NCI-H2029 (cell line): ENCODE measurements around the gene YWHAB.
"Not testable (repeated sequence)": the region's sequence is repeated elsewhere in the genome, so short reads cannot be mapped to it uniquely, and the experiment has no call there.

Source experiments
- DNase-seq: peaks from one replicate; lab custom pipeline; 2025; lab: John Stamatoyannopoulos, UW

YWHAB gene

DNA sequence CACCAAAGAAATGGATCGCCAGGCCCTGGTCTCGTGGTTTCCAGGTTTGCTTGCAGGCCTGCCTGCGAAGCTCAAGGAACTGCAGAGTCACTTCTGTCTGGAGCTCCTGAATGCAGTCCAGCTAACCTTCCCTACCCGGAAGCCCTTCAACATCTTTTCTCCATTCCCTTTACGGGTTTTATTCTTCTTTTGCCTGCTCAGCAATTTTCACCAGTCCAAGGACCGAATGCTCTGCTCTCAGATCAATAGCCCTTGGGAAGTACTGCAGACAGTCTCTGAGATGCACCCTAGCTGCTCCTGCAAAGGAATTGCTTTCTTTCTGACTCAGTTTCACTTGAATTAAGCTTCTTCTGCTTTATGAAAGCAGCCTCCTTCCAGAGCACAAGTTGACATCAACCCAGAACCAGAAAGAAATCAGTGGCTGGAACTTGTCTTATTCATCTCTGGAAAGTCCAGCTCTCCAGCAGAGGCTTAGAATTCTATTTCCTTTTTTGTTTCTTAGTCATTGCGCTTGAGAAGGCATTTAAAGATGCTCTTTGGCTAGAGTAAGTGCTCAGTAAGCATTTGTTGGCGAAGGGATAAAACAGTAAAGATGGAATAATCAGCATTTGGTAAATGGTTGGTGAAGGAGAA is 18.7 kb upstream of the YWHAB start:
- DNase-seq = no peak

DNA sequence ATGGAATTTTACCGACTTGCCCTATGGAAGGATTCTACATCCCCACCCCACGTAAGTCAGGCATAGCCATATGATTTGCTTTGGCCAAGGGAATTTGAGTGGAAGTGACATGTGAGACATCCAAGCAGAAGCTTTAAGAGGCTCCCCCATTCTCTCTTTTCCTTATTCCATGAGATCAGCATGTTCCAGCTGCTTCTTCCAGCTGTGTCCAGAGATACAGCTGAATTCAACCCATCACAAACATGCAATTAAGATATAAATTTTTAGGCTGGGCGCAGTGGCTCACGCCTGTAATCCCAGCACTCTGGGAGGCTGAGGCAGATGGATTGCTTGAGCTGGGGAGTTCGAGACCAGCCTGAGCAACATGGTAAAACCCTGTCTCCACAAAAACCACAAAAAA is 16.0 kb upstream of the YWHAB start:
- DNase-seq = no peak

DNA sequence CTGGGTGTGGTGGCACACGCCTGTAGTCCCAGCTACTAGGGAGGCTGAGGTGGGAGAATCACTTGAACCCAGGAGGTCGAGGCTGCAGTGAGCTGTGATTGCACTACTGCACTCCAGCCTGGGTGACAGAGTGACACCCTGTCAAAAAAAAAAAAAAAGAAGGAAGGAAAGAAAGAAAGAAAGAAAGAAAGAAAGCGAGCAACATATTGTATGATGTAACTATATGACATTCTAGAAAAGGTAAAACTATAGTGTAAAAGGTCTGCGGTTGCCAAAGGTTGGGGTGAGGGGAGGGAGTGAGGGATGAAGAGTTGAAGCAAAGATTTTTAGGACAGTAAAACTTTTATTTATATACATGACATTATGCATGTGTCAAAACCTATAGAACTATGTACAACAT is 3.1 kb upstream of the YWHAB start:
- DNase-seq = not testable (repeated sequence)

DNA sequence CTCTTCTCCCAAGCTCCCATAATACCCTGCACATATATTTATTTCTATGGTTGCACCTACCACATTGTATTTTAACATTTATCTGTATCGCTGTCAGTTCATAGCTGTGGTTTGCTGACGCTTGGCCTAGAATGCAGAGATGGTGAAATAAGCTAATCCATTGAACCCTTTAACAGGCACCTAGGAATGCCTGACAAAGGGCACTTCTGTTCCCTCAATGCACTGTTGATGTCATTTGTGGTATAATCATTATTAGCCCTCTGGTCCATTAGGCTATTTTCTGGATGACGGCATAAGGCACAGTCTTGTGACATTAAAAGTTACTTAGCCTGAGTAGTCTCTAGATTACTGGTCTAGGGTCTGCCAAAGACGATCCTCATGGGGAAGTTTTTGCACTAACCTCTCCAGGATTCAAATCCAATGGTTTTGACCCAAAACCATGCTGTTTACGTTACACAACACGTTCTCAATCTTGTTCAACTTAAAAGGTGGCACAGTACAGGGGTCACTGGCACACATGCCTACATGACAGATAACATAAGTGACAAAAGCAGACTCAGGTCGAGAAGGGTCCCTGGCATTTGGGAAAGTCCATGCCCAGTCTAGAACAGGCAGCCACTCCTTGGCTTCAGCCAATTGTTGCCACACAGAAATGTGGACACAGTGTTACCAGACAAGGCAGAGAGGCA is 2.1 kb upstream of the YWHAB start:
- no peak for DNase-seq

DNA sequence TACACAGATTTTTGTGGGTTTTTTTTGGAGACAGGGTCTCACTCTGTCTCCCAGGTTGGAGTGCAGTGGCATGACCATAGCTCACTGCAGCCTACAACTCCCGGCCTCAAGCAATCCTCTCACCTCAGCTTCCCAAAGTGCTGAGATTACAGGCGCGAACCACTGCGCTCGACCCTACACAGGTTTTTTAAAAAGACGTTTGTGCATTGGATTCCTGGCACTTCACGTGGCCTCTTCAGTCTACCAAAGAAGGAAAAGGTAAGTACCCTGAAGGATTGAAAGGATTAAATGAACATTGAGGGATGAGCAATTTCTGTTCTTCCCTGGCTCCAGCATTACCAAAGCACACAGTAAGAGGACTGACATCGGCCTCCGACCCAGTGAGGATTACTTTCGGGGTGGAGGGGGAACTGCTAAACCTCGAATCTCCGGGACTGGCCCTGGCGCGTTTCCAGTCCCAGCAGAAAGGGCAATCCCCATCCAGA is 556 bp upstream of the YWHAB start:
- DNase-seq = no peak

DNA sequence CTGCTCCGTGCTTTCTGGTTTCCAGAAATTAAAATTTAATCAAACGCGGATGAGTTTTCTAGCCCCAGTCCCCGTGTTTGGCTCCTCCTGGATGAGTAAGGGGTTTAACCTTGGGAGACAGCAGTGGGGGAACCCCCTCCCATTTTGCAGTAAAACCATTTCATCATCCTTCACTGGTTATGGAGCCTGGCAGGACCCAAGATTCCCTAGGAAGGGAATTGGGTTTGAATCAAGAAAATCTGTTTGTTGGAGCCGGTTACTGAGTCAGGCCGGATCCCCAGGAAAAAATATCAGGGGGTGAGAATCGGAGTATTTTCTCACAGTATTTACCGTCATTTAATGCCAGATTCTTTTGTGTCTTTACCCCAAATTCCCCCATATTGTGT is 754 bp downstream of the YWHAB start:
- DNase-seq = no peak

DNA sequence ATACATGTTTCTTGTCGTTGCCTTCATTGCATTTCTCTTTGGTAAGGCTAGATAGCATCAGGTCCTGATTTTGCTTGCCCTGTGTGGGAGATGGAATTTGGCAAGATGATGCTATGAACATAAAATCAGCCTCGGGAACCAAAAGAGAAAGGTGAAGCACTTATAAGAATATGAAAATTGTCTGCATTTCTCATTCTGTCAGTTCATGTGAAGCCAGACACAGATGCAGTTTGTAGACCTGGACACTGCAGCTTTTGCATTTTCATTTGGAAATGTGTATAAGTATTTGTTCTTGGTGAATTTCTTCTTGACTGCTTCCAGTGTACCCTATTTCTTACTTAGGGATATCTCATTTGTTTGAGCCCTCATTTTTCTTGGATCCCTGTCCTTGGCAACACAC is 1.3 kb downstream of the YWHAB start:
- DNase-seq = no peak

DNA sequence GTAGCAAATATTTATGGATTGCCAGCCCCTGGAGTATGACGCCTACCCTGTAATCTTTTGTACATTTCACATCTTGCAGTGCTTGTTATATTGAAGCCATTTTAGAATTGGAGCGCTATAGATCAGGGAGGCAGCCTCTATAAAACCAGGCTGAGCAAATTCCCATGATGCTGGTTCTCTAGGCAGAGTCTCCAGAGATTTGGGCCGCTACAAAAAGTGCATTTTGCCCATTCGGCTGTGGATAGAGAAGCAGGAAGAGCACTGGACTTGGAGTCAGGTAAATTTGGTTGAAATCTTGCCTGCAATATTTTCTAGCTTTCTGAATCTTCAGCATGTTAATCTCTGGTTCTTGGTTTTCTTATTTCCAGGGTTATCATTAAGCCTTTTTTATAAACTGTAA is 2.0 kb downstream of the YWHAB start:
- no peak for DNase-seq

DNA sequence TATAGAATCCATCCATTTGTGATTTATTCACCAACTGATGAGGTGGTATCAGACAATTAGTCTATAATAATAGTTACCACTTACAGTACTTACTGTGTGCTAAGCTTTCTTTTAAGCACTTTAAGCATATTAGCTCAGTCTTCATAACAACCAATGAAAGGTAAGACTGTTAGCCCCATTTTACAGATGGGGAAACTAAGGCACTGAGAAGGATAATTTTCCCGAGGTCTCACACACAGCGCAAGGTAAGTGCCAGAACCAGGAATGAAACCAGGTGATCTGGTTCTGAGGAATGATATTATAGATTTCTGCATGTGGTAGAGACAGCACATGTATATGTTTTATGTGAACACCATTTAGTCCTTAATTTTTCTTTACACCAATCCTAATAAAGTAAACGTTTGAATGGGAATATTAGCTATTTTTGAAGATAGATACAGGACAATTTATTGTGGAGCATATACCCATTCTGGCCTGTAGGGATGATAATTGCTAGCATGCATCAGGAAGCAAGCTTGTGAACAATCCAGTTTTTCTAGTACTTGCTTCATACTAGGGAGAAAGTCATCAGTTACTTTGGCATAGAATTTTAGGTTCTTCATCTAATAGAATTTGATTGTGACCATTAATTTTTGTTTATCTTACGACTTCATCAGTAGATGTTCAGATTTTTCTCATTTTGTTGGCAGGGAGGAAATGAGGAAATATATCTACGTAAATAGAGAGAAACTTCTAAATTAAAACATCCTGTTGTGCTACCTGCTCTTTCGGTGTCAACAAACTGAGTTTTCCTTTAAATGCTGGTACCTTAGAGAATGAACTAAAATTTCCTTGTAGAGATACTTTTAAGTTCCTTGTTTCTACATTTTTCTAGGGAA is 3.0 kb downstream of the YWHAB start:
- no peak for DNase-seq

DNA sequence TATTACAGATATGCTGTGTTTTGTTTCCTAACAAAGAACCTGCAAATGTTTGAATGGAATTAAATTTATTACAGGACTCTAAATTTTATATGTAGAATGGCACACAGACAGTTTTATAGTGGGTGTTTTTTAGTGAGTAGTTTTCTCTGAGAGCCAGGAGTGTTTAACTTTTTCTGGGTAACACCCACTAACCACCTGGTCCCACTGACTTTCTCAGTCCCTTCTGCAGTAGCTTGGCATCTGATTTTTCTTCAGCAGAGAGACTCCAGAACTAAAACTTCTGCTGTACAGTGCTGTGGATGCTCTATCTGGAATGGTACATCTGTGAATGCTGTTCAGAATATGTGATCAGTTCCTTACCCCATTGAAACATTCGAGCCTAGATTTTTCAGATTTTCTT is 6.3 kb downstream of the YWHAB start:
- no peak for DNase-seq

DNA sequence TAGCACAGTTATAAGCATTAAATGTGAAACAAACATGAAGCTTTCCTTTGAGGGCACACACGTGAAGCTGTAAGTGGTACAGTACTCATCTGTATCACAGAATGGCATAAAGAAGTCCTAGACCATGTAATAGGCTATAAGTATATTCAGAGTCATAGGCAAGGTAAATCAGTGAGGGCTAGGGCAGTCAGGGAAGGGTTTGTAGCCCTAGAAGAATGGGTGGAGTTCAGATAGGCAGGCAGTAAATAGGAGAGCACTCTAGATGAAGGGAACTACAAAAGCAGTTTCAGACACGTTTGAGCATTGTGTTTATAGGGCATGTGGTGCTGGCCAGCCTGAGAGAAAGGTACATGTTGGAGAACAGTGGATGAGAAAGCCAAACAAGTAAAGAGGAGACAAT is 9.5 kb downstream of the YWHAB start:
- DNase-seq = no peak

DNA sequence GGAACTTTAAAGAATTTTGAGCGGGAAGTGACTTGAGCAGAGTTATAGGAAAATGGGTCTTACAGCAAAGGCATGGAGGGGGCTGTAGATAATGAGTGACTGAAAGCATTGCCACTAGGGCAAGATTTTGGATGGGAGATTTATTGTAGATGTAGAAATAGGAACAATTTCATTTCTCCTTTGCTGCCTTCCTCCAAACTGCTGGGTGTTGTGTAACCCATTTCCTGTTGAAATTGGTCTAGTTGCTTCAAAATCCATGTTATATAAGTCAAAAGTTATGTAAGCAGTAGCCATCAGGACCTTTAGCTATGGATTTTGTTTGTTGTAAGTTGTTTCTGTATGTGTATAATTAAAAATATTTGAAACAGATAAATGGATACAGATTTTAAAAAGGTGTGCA is 11.1 kb downstream of the YWHAB start:
- no peak for DNase-seq

DNA sequence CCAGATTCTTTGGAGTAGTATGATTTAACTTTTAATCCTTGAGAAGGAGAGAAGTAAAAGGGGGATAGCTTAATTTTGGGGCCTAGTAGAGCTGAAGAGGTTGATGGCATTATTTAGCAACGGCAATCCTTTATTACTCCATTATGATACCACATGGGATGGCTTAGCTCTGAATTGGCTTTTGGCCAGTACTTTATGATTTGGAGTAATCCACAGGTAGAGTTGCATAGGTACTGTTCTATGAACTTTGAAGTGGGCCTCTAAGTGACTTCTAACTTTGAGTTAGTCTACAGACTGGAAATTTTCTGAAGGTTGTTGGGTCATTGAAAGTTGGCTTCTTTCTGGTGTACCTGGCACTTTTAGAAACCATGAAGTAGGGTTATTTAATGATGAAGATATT is 11.6 kb downstream of the YWHAB start:
- DNase-seq = no peak

DNA sequence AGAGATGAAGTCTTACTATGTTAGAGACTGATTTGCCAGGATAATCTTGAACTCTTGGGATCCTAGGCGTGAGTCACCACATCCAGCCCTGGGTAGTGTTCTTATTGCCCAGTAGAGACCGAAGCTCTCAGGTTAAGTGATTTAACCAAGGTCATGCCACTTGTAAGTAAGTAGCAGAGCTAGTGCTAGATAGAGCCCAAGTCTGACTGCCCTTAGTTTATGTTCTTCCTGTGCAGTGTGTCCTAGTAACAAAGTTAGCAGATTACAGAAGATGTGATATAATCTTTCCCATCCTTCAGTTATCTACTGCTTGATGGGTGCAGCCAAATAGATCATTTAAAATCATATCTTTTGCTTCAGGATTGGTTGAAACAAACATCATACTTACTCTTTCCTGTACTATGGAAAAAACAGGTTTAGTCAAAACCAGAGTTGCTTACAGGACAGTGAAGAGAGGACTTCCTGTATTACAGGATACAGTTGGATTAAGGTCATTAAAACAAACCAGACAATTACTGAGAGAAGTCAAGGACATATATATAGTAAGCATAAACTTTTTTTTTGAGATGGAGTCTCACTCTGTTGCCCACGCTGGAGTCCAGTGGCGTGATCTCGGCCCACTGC is 14.8 kb downstream of the YWHAB start:
- no peak for DNase-seq

DNA sequence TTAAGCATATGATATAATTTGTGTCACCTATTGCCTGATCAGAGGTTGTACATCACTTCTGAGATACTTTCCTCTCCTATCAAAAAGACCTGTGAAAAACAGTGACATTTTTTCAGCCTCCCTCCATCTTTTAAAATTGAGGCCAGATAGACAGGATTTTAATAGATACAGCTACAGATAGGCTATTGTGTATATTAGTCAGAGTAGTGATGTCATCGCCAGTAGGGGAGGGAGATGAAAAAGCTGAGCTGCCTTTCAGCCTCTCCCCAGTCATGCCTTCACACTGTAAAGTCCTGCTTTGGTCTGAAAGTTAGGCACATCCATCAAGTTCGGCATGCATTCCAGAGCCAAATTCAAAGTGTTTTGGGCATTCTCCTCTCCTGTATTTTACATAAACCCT is 16.5 kb downstream of the YWHAB start:
- no peak for DNase-seq

DNA sequence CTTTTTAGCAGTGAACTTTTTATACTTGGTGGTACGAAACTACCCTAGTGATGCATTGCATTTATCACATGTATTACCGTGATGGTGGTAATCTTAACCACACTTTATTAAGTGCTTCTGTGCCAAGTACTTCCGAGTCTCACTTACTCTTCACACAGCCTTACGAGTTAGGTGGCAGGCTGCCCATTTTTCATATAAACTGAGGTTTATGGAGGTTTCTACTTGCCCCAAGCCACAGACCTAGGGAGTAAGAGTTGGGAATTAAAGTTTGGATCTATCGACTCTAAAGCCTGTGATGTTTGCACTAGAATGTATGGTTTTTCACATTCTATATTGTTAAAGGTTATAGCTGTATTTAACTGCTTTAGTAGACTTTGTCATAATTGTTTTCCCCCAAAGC is 18.9 kb downstream of the YWHAB start:
- no peak for DNase-seq

DNA sequence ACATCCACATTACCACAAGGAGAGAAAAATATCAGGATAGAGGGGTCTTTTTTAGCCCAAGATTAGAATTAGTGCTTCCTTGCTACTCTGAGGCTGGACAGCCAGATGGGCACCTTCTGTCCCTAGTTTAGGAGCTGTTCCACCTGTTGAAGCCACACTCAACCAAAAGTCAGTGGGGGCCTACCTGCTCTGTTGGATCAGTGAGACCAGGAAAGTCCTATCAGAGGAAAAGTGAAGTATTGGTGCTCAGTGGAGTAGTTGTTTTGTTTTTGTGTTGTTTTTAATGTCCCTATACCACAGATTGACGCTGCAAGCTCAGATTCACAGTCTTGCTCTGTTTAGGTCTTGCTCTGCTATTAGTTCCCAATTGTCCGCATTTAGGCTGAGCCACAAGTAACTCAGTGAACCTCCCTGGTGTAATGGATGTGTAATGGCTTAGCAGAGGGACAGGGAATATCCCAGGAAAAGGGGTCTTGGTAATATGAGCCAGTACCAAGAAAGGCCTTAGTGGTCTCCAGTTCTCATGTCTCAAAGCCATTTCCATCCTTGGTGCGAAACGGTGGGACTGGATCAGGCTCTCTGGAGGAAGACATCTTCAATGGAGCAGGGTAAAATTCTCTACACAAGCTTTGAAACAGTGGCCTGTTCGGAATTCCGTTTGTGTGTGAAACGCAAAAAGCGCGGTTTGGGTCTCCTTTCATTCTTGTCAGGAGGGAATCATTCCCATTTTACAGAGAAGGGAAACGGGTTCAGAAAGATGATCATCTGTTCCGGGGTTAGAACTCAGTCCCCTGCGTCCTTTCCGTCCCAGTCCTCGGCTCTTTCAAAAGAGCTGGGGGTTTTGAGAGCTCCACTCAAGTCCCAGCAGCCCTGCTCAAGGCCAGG is 23.7 kb downstream of the YWHAB start:
- no peak for DNase-seq

DNA sequence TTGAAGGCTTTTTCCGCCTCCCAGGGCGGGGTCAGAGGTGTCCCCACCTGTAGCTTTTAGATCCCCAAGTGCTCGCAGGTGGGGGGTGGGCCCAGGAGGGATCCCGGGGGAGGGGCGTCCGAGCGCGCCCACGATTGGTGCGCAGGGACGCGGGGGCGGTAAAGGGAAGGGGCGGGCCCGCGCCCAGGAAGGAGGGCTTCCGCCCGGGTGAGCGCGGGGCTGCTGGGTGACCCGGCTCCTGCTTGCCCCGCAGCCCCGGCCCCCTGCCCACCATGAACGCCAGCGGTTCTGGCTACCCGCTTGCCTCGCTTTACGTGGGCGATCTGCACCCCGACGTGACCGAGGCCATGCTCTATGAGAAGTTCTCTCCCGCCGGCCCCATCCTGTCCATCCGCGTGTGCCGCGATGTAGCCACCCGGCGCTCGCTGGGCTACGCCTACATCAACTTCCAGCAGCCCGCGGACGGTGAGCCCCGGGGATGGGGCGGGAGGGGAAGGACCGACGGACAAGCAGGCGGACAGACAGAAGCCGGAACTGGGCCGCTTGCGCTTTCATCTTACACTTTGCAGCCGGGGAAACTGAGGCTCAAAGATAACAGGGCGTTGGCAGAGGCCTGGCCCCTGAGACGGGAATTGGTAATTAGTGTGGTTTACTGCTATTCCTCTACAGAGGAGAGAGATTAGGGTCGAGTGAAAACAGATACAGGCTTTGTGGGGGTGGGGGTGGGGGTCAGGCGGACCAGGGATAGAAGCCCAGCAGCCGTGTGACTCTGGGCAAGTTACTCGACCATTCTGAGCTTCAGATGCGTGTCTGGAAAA is 24.6 kb downstream of the YWHAB start, which contains the start of gene PABPC1L:
TSS of gene PABPC1L (plus strand) at position 189 of the 818 bp plus-strand sequence. CDS start at position 273, 84 bp downstream.
- DNase-seq = peak; percentile 69

DNA sequence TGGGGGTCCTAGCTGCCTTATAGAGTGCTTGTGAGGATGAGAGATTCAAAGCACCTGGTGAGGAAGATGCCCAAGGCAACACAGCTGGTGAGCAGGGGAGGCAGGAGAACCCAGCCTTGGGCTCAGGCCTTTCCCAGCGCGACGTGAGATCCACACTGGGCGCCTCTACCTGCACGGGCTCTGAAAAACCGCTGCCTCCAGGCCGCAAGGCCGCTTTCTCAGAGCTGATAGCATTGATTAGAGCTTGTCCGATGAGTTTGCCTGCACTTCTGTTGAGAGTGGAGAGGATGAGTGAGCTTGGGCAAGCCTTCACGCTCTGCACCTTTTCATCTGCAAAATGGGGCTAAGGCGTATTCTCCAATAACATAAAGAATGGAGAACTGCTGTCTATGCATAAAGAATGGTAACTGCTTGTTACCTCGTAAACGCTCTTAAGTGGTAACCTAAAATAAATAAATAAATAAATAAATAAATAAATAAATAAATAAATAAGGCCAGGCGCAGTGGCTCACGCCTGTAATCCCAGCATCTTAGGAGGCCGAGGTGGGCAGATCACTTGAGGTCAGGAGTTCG is 25.3 kb downstream of the YWHAB start:
- DNase-seq = no peak

DNA sequence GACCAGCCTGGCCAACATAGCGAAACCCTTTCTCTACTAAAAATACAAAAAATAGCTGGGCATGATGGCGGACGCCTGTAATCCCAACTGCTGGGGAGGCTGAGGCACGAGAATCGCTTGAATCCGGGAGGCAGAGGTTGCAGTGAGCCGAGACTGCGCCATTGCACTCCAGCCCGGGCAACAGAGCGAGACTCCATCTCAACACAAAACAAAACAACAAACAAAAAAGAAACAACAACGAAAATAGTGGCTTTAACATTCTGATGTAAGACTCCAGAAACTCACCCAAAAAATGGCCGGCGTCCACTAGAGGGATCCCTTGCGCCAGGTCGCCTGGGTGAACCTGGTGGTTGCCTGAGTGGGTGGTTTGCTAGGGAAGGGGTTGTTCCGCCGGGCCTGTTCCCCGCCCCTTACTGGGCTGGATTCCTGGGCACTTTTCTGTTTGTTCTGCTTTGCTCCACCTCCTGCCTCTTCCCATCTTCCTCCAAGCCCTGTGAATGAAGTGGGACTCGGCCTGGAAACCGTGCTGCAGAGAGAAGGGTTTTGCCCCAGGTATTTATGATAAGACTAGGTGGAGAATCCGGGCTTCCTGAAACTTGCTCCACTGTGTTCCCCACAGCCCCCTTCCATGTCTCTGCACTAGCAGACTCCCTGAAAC is 25.9 kb downstream of the YWHAB start:
- DNase-seq = peak; percentile 17
